Activated CD4-positive, CD25-positive, alpha-beta regulatory T cell treated with anti-CD3 and anti-CD28 coated beads, Interleukin-2, amount 50 U/mL, for 72 hours (primary cell): ENCODE data around the gene DHH.
"Not testable (repeated sequence)": the region's sequence is repeated elsewhere in the genome, so short reads cannot be mapped to it uniquely, and the experiment has no call there.

Experiments used
- DNase-seq: peaks from one replicate; pipeline ENCODE4 v3.0.0; 2021

The DHH gene

GRCh38 chr12:49068879-49069506, 25.6 kb downstream of the DHH start:
- no peak for DNase-seq

GRCh38 chr12:49066120-49066519, 28.5 kb downstream of the DHH start:
- DNase-seq: no peak

GRCh38 chr12:49064767-49065152, 29.8 kb downstream of the DHH start:
- DNase-seq: no peak

GRCh38 chr12:49061916-49062315, 32.7 kb downstream of the DHH start:
- not testable (repeated sequence) for DNase-seq

- DNase-seq: no peak
These were observed 33.4 kb downstream of the DHH start for GRCh38 chr12:49061157-49061650.

GRCh38 chr12:49060237-49061156, 34.1 kb downstream of the DHH start, which contains the start of gene KMT2D:
KMT2D (minus strand) TSS chr12:49060794; CDS start chr12:49055324, 5,470 bp downstream.
- peak; percentile 89 for DNase-seq

- peak; percentile 50 for DNase-seq
These were observed 35.1 kb downstream of the DHH start for GRCh38 chr12:49059299-49060171.

GRCh38 chr12:49059045-49059298, 35.6 kb downstream of the DHH start:
- DNase-seq: no peak

- no peak for DNase-seq
These were observed 36.1 kb downstream of the DHH start for GRCh38 chr12:49058366-49059044.

- no peak for DNase-seq
These were observed 36.7 kb downstream of the DHH start for GRCh38 chr12:49057888-49058287.

GRCh38 chr12:49055978-49056754, 38.4 kb downstream of the DHH start:
- no peak for DNase-seq

- no peak for DNase-seq
These were observed 39.5 kb downstream of the DHH start for GRCh38 chr12:49055092-49055491.

- DNase-seq: no peak
These were observed 40.1 kb downstream of the DHH start for GRCh38 chr12:49054524-49054923.

GRCh38 chr12:49054096-49054495, 40.5 kb downstream of the DHH start:
- DNase-seq: no peak

GRCh38 chr12:49052451-49053208, 42.0 kb downstream of the DHH start:
- no peak for DNase-seq

GRCh38 chr12:49051777-49052438, 42.7 kb downstream of the DHH start:
- no peak for DNase-seq

- no peak for DNase-seq
These were observed 43.2 kb downstream of the DHH start for GRCh38 chr12:49051373-49051764.

GRCh38 chr12:49050507-49051372, 43.9 kb downstream of the DHH start:
- no peak for DNase-seq

- no peak for DNase-seq
These were observed 44.9 kb downstream of the DHH start for GRCh38 chr12:49049566-49050224.
